Measurements from ENCODE around the gene PIAS1.
"Not testable (repeated sequence)": the region's sequence is repeated elsewhere in the genome, so short reads cannot be mapped to it uniquely, and the experiment has no call there.

The PIAS1 gene

GRCh38 chr15:68129072-68129471, 75.0 kb downstream of the PIAS1 start:
- no peak for DNase-seq

- DNase-seq = no peak
These were observed 76.7 kb downstream of the PIAS1 start for GRCh38 chr15:68130851-68131250.

- DNase-seq = no peak
These were observed 83.0 kb downstream of the PIAS1 start for GRCh38 chr15:68137096-68137495.

GRCh38 chr15:68143129-68143528, 89.0 kb downstream of the PIAS1 start:
- no peak for DNase-seq

GRCh38 chr15:68143785-68144184, 89.7 kb downstream of the PIAS1 start:
- no peak for DNase-seq

GRCh38 chr15:68145706-68146105, 91.6 kb downstream of the PIAS1 start:
- DNase-seq = no peak

- no peak for DNase-seq
These were observed 93.9 kb downstream of the PIAS1 start for GRCh38 chr15:68148039-68148438.

GRCh38 chr15:68149059-68149458, 94.9 kb downstream of the PIAS1 start:
- DNase-seq = no peak

- DNase-seq = no peak
These were observed 96.1 kb downstream of the PIAS1 start for GRCh38 chr15:68150187-68150586.

GRCh38 chr15:68151277-68151676, 97.2 kb downstream of the PIAS1 start:
- no peak for DNase-seq

- DNase-seq = no peak
These were observed 98.2 kb downstream of the PIAS1 start for GRCh38 chr15:68152342-68152741.

GRCh38 chr15:68154923-68155559, 100.9 kb downstream of the PIAS1 start:
- DNase-seq = no peak

- DNase-seq = no peak
These were observed 103.0 kb downstream of the PIAS1 start for GRCh38 chr15:68157074-68157473.

GRCh38 chr15:68158046-68158628, 104.0 kb downstream of the PIAS1 start:
- DNase-seq = no peak

- no peak for DNase-seq
These were observed 109.1 kb downstream of the PIAS1 start for GRCh38 chr15:68163191-68163590.

- no peak for DNase-seq
These were observed 112.7 kb downstream of the PIAS1 start for GRCh38 chr15:68166847-68167246.

GRCh38 chr15:68172037-68172436, 117.9 kb downstream of the PIAS1 start:
- DNase-seq = not testable (repeated sequence)

- DNase-seq = no peak
These were observed 119.0 kb downstream of the PIAS1 start for GRCh38 chr15:68173119-68173518.

- DNase-seq = no peak
These were observed 121.4 kb downstream of the PIAS1 start for GRCh38 chr15:68175526-68175925.

- DNase-seq = no peak
These were observed 122.5 kb downstream of the PIAS1 start for GRCh38 chr15:68176601-68177000.

- DNase-seq = no peak
These were observed 123.6 kb downstream of the PIAS1 start for GRCh38 chr15:68177742-68178141.

GRCh38 chr15:68183616-68184315, 129.7 kb downstream of the PIAS1 start:
- DNase-seq = no peak

GRCh38 chr15:68184616-68185480, 130.7 kb downstream of the PIAS1 start:
- DNase-seq = no peak
